T-helper 2 cell treated with Interferon-gamma antibody and Interleukin-4, amounts not matched to agents 5 μg/mL and 100 μg/mL, for 36 hours (primary cell): Measurements from ENCODE around the gene PDE8A.

Experiments
- DNase-seq: peaks from one replicate; pipeline ENCODE4 v3.0.0; 2021; ENCODE audit warnings: low spot score
- H3K27ac Mint-ChIP-seq: one replicate; pipeline ENCODE4 v1.8.0; 2021; ENCODE audit warnings: mild to moderate bottlenecking, mixed read lengths
- H3K27me3 Mint-ChIP-seq: one replicate; pipeline ENCODE4 v1.8.0; 2021; ENCODE audit warnings: low read depth, mixed read lengths
- H3K36me3 Mint-ChIP-seq: one replicate; pipeline ENCODE4 v1.8.0; 2021; ENCODE audit warnings: low read depth, mixed read lengths
- H3K4me1 Mint-ChIP-seq: one replicate; pipeline ENCODE4 v1.8.0; 2021; ENCODE audit warnings: low read depth, mixed read lengths
- H3K4me3 Mint-ChIP-seq: one replicate; pipeline ENCODE4 v1.8.0; 2022; ENCODE audit warnings: mild to moderate bottlenecking, moderate library complexity, mixed read lengths
- H3K9me3 Mint-ChIP-seq: one replicate; pipeline ENCODE4 v1.8.0; 2021; ENCODE audit warnings: mixed read lengths

Gene PDE8A

DNA sequence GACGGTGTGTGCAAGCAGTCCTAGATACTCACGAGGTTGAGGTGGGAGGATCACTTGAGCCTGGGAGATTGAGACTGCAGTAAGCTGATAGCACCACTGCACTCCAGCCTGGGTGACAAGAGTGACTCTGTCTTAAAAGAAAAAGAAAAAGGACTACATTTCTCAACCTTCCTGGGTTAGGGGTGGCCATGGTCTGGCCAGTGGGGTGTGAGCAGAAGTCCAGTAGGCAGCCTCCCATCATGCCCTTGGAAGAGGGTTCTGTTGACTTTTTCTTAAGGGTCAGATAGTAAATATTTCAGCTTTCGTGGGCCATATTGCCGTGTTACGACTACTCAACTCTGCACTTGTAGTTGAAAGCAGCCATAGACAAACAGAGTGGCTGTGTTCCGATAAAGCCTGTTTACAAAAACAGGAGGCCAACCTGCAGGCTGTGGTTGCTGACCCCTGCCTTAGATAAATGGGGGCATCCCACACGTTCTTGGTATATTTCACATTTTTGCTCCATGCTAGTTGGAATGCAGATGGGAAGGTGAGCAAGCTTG, 31.0 kb upstream of the PDE8A start:
- Mint-ChIP-seq H3K27ac (no peak overlapping the region), H3K4me3 (no peak overlapping the region)
- no peak for DNase-seq

DNA sequence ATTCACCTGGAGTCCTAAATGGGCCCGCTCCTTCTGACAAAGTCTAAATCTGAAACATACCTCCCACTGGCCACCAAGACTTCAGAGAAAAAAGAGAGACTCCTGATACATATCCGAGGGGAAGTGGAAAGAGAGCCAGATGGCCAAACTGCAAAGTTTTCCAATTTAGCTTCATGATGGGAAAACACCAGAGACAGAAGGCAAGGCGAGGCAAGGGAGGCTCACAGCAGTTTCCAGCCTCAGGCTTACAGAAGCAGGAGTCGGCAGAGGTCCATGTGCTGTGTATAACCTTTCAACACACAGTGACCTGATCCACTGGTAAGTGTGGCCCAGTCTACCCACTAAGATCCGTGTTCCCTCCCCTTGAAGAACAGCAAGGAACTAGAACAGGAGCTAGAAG, 29.9 kb upstream of the PDE8A start:
- Mint-ChIP-seq H3K4me3 (no peak overlapping the region), H3K9me3 (no peaks in the 10 kb centered on the region), H3K27ac (no peak overlapping the region)

More for the DNA sequence above, 31.0 kb upstream of the PDE8A start:
- no peaks in the 10 kb centered on the region for H3K4me1 Mint-ChIP-seq
- H3K36me3 Mint-ChIP-seq = no peaks in the 10 kb centered on the region
- peaks cover 28% of the 10 kb centered on the region for H3K27me3 Mint-ChIP-seq
- no peaks in the 10 kb centered on the region for H3K9me3 Mint-ChIP-seq

DNA sequence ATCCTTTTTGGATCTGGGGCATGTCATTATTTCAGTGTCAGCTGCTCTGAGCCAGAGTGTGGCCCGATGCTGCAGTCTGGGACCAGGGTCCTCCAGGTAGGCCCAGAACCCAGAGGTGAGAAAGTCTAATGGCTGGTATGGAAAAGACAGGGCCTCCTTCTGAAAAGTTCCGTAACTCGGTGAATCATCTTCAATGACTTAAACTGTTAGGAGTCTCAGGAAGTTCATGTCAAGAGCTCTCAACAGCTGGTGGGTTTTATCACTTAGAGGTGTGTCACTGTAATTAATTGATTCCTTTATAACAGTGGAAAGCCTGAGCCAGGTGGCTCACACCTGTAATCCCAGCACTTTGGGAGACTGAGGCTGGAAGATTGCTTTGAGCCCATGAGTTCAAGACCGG, 28.5 kb upstream of the PDE8A start:
- peaks cover 46% of the 10 kb centered on the region for H3K27me3 Mint-ChIP-seq
- H3K36me3 Mint-ChIP-seq = no peaks in the 10 kb centered on the region
- no peaks in the 10 kb centered on the region for H3K9me3 Mint-ChIP-seq
- no peak for DNase-seq
- H3K4me1 Mint-ChIP-seq = no peaks in the 10 kb centered on the region
- H3K4me3 Mint-ChIP-seq = no peak overlapping the region
- no peak overlapping the region for H3K27ac Mint-ChIP-seq

More for the DNA sequence above, 29.9 kb upstream of the PDE8A start:
- peaks cover 36% of the 10 kb centered on the region for H3K27me3 Mint-ChIP-seq
- DNase-seq = no peak
- H3K4me1 Mint-ChIP-seq = no peaks in the 10 kb centered on the region
- no peaks in the 10 kb centered on the region for H3K36me3 Mint-ChIP-seq

DNA sequence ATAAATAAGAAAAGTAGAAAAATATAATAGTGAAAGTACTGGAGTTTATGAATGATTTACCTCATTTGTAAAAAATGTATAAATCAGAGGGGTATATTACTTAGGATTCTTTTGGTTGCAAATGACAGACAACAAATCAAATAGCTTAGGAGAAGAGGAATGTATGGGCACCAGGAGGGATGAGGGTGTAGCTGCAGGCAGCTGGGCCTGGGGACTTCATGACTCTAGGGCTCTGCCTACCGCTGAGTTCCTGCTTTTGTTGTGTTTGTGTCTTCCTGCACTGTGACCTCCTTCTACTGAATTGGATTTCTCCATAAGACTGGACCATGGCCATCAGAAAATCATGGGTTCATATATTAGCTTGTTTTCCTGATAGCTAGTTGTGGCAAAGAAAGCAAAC, 27.9 kb upstream of the PDE8A start:
- H3K36me3 Mint-ChIP-seq = no peaks in the 10 kb centered on the region
- peaks cover 47% of the 10 kb centered on the region for H3K27me3 Mint-ChIP-seq
- DNase-seq = no peak
- no peaks in the 10 kb centered on the region for H3K9me3 Mint-ChIP-seq
- no peak overlapping the region for H3K27ac Mint-ChIP-seq
- H3K4me3 Mint-ChIP-seq = no peak overlapping the region
- H3K4me1 Mint-ChIP-seq = no peaks in the 10 kb centered on the region

DNA sequence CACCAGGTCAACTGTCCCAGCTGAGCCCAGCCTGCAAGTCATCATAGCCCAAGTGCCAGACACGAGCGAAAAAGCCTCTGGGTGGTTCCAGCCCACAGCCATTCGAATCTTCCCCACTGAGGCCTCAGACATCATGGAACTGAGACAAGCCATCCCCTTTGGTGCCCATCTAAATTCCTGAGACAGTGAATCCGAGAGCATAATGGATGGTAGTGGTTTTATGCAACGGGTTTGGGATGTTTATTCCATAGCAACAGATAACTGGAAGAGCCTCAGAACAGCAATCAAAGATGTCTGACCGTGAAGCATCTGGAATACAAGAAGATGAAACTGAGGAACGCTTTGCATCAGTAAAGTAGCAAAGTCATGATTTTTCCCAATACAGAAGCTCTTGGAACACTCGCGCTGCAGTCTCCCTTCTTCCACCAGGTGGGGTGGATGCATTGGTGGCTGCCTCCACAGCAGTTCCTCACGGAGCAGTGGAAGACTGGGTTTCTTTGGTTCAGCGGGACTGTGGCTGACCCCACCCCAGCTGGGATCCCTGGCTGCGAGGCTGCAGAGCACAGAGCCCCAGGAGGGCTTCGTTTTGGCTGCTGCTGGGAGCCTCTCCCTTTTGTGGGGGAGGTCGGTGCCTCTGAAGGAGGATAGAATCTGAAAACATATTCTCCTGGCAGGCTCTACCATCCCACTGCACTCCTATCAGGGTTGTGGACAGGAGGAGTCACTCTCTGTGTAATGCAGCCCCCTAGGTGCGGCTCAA, 26.4 kb upstream of the PDE8A start:
- H3K4me1 Mint-ChIP-seq = peaks cover 4% of the 10 kb centered on the region
- DNase-seq = no peak
- no peak overlapping the region for H3K27ac Mint-ChIP-seq
- no peak overlapping the region for H3K4me3 Mint-ChIP-seq
- H3K36me3 Mint-ChIP-seq = no peaks in the 10 kb centered on the region
- no peaks in the 10 kb centered on the region for H3K9me3 Mint-ChIP-seq
- peaks cover 48% of the 10 kb centered on the region for H3K27me3 Mint-ChIP-seq

DNA sequence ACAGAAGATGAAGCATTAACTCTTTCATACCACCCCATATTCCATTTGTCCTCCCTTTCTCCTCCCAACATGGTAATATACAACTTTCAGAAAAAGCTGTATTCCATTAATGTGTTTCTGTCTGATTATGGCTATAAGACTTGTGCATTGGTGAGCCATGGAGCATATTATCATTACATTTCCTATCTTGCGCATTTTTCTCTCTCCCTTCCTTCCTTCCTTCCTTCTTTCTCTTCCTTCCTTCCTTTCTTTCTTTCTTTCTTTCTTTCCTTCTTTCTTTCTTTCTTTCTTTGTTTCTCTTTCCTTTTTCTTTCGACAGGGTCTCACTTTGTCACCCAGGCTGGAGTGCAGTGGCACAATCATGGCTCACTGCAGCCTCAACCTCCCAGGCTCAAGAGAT, 25.5 kb upstream of the PDE8A start:
- Mint-ChIP-seq H3K36me3 (no peaks in the 10 kb centered on the region), H3K27ac (no peak overlapping the region), H3K4me1 (peaks cover 4% of the 10 kb centered on the region), H3K9me3 (no peaks in the 10 kb centered on the region), H3K4me3 (no peak overlapping the region), H3K27me3 (peaks cover 44% of the 10 kb centered on the region)
- no peak for DNase-seq

DNA sequence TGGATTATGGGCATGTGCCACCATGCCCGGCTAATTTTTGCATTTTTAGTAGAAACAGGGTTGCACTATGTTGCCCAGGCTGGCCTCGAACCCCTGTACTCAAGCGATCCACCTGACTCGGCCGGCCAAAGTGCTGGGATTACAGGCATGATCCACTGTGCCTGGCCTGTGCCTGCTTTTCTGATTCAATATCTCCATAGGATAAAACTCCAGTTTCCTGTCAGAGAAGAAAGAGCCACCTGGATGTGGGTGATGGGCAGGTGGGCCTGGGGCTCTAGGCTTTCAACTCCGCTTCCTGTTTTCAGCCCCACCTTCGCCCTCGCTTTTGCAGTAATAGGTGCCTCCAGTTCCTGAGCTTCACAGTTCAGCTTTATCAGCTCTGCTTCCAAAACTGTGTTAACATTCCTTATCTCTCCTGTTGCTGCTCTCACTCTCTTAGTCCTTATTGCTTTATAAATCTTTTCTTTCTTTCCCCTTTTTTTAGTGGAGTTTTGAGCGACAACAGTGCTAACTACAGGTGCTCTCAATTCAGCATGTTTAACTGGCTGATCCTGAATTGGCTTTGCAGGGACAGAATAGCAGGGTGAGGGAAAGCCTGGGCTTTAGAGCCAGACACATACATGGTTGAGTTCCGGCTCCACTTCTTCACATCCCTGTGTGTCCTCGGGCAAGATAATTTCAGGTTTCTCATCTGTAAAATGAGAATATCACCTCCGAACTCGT, 21.1 kb upstream of the PDE8A start:
- Mint-ChIP-seq H3K4me1 (peaks cover 4% of the 10 kb centered on the region), H3K36me3 (no peaks in the 10 kb centered on the region), H3K27me3 (peaks cover 32% of the 10 kb centered on the region), H3K9me3 (no peaks in the 10 kb centered on the region), H3K27ac (no peak overlapping the region), H3K4me3 (no peak overlapping the region)
- no peak for DNase-seq

DNA sequence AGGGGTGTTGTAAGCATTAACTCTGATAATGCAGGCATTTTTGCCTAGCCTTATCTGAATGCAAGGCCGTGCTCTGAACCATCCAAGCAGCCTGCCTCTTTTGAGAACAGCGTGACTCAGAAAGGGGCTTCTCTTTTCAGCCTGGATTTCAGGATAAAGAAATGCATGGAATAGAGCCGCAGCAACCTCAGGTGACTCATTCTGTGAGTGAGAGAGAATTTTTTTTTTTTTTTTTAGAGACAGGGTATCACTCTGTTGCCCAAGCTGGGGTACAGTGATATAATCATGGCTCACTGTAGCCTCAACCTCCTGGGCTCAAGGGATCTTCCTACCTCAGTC, 20.6 kb upstream of the PDE8A start:
- H3K4me1 Mint-ChIP-seq = peaks cover 4% of the 10 kb centered on the region
- no peak overlapping the region for H3K4me3 Mint-ChIP-seq
- H3K36me3 Mint-ChIP-seq = no peaks in the 10 kb centered on the region
- DNase-seq = no peak
- no peak overlapping the region for H3K27ac Mint-ChIP-seq
- H3K9me3 Mint-ChIP-seq = no peaks in the 10 kb centered on the region
- peaks cover 27% of the 10 kb centered on the region for H3K27me3 Mint-ChIP-seq

DNA sequence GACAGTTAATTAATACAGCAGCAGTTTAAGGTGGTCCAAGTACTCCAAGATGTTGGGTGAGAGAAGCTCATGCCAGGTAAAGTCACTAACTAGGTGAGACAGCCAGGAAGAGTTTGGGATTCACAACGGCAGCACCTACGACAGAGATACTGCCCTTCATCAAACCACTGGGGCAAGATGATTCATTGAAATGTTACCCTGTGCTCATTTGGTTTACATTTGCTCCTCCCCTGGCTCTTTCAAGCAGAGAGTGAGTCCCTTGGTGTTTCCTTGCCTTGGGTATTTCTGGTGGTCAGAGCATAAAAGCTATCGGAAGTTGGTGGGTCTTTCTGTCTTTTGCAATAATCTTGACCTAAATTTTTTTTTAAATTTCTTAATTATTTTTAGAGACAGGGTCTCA, 19.9 kb upstream of the PDE8A start:
- no peak for DNase-seq
- Mint-ChIP-seq H3K27ac (no peak overlapping the region), H3K4me1 (peaks cover 4% of the 10 kb centered on the region), H3K27me3 (peaks cover 22% of the 10 kb centered on the region), H3K36me3 (no peaks in the 10 kb centered on the region), H3K4me3 (no peak overlapping the region), H3K9me3 (peaks cover 4% of the 10 kb centered on the region)

DNA sequence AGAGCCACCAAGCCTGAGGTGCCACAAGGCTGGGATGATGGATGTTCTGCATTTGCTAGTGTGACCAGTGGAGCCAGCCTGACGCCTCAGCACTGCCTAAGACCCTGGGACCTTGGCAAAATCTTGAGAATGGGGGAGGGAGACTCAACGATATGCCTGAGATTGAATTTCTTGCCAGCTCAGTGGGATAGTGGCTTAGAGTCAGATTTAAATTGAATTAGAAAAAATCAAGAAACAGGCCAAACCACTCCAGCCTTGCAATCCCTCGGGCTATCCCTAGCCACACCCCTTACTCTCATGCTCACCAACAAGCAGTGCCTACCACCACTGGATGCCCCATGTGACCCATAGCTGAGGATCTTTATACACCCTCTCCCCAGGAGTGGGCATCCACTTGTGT, 18.7 kb upstream of the PDE8A start:
- H3K4me3 Mint-ChIP-seq = no peak overlapping the region
- H3K27me3 Mint-ChIP-seq = peaks cover 11% of the 10 kb centered on the region
- DNase-seq = no peak
- peaks cover 4% of the 10 kb centered on the region for H3K9me3 Mint-ChIP-seq
- H3K4me1 Mint-ChIP-seq = peaks cover 4% of the 10 kb centered on the region
- H3K36me3 Mint-ChIP-seq = no peaks in the 10 kb centered on the region
- H3K27ac Mint-ChIP-seq = no peak overlapping the region

DNA sequence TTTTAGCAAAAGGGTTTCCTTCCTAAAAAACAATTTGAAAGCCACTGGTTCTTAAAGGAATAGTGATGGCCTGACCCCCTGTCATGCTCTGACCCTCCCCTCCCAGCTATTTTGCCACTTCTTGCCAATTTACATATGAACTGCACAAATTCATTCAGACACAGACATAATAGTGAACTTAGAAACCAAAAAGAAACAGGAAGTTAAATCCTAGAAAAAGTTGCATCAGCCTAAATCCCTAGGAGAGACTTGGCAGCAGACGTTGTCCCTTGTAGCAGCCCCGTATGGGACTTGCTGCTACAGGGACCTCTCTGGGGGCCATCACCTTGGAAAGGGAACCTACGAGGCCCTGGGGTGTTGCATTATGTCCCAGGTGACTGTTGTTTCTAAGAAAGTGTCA, 14.3 kb upstream of the PDE8A start:
- H3K27me3 Mint-ChIP-seq = peaks cover 23% of the 10 kb centered on the region
- H3K27ac Mint-ChIP-seq = no peak overlapping the region
- no peaks in the 10 kb centered on the region for H3K4me1 Mint-ChIP-seq
- H3K9me3 Mint-ChIP-seq = peaks cover 4% of the 10 kb centered on the region
- DNase-seq = no peak
- H3K4me3 Mint-ChIP-seq = no peak overlapping the region
- no peaks in the 10 kb centered on the region for H3K36me3 Mint-ChIP-seq

DNA sequence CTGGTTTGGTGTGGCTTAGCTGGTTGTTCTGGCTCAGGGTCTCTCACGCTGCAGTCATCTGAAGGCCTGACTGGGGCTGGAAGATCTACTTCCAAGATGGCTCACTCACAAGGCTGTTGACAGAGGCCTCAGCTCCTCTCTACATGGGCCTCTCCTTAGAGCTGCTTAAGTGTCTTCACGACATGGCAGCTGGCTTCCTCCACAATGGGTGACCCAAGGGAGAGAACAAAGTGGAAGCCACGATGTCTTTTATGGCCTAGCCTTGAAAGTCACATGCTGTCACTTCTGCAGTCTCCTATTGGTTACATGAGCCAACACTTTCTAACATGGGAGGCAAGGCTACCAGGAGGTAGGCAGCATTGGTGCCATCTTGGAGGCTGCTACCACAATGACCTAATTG, 13.4 kb upstream of the PDE8A start:
- Mint-ChIP-seq H3K4me3 (no peak overlapping the region), H3K9me3 (peaks cover 4% of the 10 kb centered on the region), H3K27ac (no peak overlapping the region), H3K4me1 (no peaks in the 10 kb centered on the region), H3K27me3 (peaks cover 26% of the 10 kb centered on the region), H3K36me3 (no peaks in the 10 kb centered on the region)
- DNase-seq = no peak

DNA sequence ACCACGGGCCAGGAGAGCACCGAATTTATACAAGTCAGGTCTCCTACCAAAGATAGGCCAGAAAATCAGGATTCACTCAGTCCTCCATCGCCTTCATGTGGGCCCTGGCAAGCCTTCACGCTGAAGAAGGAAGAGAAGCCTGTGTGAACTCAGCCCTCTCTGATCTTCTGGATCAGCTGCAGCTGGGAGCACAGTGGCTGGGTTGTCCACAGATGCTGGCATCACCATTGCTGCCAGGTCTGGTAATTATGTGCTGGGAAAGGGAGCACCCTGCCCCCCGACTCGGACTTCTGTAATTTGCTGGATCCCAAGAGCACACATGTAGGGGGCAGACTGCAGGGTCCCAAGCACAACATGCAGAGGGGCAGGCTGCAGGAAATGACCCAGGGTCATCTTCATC, 12.4 kb upstream of the PDE8A start:
- no peak for DNase-seq
- Mint-ChIP-seq H3K27ac (no peak overlapping the region), H3K9me3 (peaks cover 4% of the 10 kb centered on the region), H3K4me1 (no peaks in the 10 kb centered on the region), H3K27me3 (peaks cover 22% of the 10 kb centered on the region), H3K36me3 (no peaks in the 10 kb centered on the region), H3K4me3 (no peak overlapping the region)

DNA sequence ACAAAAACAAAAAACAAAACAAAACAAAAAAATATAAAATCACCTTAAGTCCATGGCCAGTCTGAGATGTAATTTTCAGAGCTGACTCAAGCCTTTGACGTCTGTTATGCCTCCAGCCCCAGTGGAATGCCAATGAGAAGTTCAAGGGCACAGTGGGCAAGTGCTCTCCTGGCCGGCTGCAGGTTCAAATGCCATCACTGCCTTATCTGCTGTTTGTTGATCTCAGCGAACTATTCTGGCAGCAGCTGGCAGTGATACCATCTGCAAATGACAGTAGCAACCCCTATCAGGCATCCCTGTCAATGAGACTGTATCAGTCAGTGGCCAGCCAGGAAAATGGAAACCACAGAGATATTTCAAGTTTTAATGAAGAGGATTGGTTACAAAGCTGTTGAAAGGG, 10.8 kb upstream of the PDE8A start:
- no peak overlapping the region for H3K27ac Mint-ChIP-seq

More for the DNA sequence above, 10.8 kb upstream of the PDE8A start:
- H3K4me1 Mint-ChIP-seq = no peaks in the 10 kb centered on the region
- H3K4me3 Mint-ChIP-seq = no peak overlapping the region
- DNase-seq = no peak
- H3K27me3 Mint-ChIP-seq = peaks cover 22% of the 10 kb centered on the region
- no peaks in the 10 kb centered on the region for H3K36me3 Mint-ChIP-seq
- peaks cover 4% of the 10 kb centered on the region for H3K9me3 Mint-ChIP-seq
